T-helper 1 cell treated with Interleukin-12 subunit alpha and Interleukin-12 subunit beta and Interleukin-4 antibody, amounts not matched to agents 30 μg/mL and 1 μg/mL, for 36 hours (primary cell): Measurements from ENCODE around the gene KAT7.
"Not testable (repeated sequence)": the region's sequence is repeated elsewhere in the genome, so short reads cannot be mapped to it uniquely, and the experiment has no call there.

Experiments used
- H3K27ac Mint-ChIP-seq: one replicate; pipeline ENCODE4 v1.8.0; 2021; ENCODE audit warnings: mild to moderate bottlenecking, mixed read lengths
- H3K27me3 Mint-ChIP-seq: one replicate; pipeline ENCODE4 v1.8.0; 2021; ENCODE audit warnings: low read depth, mixed read lengths
- H3K36me3 Mint-ChIP-seq: one replicate; pipeline ENCODE4 v1.8.0; 2021; ENCODE audit warnings: low read depth, mixed read lengths
- H3K4me1 Mint-ChIP-seq: one replicate; pipeline ENCODE4 v1.8.0; 2021; ENCODE audit warnings: low read depth, mixed read lengths
- H3K4me3 Mint-ChIP-seq: one replicate; pipeline ENCODE4 v1.8.0; 2021; ENCODE audit warnings: mild to moderate bottlenecking, moderate library complexity, mixed read lengths
- H3K9me3 Mint-ChIP-seq: one replicate; pipeline ENCODE4 v1.8.0; 2021; ENCODE audit warnings: mixed read lengths

KAT7 gene

DNA sequence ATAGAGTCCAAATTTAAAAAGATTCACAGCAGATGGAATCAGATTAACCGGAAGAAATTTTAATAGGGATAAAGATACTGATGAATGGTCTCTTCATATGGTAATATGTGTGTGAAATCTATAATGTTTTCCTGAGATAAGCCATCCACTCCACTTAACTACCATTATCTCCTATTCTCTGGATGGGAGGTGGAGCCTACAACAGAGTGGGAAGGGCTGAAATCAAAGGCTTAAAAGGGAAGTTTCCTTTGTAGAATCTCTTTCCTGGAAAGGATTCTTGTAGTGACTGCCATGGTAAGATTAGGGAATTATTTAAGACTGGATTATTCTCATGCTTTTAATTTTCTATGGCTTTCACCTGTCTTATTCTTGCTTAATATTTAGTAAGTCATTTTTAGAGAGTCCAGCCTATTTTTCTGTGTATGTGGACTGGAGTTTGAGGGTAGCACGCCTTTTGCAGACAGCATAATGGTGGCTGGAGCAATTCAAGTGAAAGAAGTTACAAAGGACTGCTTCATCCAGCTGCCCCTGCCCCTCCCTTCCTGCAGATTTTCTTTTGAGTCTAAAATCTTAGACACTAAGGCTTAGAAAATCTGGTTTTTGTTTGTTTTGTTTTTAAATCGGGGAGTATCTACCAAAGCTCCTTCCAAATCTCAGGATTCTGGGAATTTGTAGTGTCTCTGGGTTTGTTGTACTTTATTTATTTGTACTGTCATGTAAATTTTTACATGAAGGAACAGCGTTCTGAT, 26.5 kb downstream of the KAT7 start:
- no peaks in the 10 kb centered on the region for H3K27me3 Mint-ChIP-seq
- peaks cover 37% of the 10 kb centered on the region for H3K4me1 Mint-ChIP-seq
- H3K27ac Mint-ChIP-seq, result no peak overlapping the region

DNA sequence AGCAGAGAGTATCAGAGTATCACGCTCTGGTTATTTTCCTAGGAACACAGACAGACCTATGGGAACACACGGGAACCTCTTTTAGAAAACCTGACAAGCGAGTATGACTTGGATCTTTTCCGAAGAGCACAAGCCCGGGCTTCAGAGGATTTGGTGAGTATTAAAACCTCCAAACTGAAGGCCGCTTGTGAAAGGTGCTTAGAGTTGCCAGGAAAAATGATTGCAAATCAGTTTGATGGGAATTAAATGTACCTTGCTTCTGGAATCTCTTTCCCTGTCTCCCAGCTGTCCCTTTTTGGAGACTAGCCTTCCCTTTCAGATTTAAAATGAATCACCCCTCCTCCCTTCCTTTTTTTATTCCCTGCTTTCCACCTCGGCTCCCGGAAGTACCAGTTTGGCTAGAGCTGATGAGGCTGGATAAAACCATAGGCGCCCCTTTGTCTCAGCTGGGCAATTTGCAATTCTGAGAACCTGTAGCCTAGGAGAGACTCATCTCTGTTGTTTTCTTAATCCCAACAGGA, 27.3 kb downstream of the KAT7 start:
- Mint-ChIP-seq H3K9me3 (no peaks in the 10 kb centered on the region), H3K27ac (peak overlapping the region; percentile 55), H3K27me3 (no peaks in the 10 kb centered on the region), H3K4me1 (peaks cover 37% of the 10 kb centered on the region), H3K36me3 (peaks cover 38% of the 10 kb centered on the region), H3K4me3 (no peak overlapping the region)

More for the DNA sequence above, 26.5 kb downstream of the KAT7 start:
- Mint-ChIP-seq H3K9me3 (no peaks in the 10 kb centered on the region), H3K36me3 (peaks cover 40% of the 10 kb centered on the region), H3K4me3 (no peak overlapping the region)

DNA sequence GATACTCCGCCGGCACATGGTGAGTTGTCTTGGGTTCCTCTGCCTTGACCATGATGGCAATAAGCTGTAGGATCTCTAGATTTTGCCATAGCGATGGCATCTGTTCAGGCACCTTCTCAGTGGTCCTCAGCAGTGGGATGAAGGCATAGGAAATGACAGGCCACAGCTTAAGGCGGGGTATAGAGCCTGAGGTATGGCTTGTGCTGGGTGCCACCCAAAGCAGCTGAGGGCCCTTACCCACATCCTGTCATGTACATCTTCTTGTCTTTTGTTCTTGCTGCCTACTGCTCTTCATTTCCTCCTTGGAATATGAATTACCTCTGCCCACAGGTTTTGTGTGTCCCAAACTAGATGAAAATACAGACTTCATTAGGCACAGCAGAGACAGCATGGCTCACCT, 29.5 kb downstream of the KAT7 start:
- H3K36me3 Mint-ChIP-seq, result peaks cover 46% of the 10 kb centered on the region
- H3K27ac Mint-ChIP-seq, result peak overlapping the region; percentile 93
- no peaks in the 10 kb centered on the region for H3K27me3 Mint-ChIP-seq
- peaks cover 39% of the 10 kb centered on the region for H3K4me1 Mint-ChIP-seq
- H3K9me3 Mint-ChIP-seq, result no peaks in the 10 kb centered on the region
- H3K4me3 Mint-ChIP-seq, result peak overlapping the region; percentile 60

DNA sequence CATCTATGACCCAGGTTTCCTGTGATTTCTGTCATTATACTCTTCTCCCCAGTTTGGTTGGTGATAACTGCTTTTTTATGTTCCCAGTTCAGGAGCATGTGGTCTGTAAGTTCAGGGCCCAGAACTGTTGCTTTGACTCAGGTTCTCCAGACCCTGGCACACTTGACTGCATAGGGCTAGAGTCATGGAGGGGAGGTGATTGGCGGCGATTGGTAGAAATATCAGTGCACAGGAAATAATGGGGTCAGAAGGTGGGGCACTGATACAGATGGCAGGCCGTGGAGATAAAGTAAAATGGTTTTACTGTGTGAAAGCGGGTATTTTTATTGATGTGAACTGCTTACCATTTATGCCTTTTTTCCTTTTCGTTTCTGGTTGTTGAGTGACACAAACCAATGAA, 30.7 kb downstream of the KAT7 start:
- Mint-ChIP-seq H3K9me3 (no peaks in the 10 kb centered on the region), H3K4me1 (peaks cover 33% of the 10 kb centered on the region), H3K27ac (peak overlapping the region; percentile 73), H3K27me3 (no peaks in the 10 kb centered on the region), H3K36me3 (peaks cover 49% of the 10 kb centered on the region), H3K4me3 (no peak overlapping the region)

DNA sequence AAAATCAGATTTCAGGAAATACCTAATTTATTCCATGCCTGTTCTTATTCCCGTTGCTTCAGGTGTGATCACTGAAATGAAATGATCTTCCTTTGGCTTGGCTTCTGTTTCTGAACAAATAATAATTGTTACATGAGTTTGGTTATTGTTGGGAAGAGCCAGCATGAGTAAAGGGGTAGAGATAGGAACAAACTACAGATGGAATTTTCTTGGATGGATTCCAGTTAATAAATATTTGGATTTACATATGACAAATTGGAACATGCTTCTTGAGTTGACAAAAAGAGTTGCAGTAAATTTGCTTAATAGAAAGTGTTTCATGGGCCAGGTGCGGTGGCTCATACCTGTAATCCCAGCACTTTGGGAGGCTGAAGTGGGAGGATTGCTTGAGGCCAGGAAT, 31.2 kb downstream of the KAT7 start:
- Mint-ChIP-seq H3K4me3 (no peak overlapping the region), H3K27me3 (no peaks in the 10 kb centered on the region), H3K4me1 (peaks cover 33% of the 10 kb centered on the region), H3K36me3 (peaks cover 48% of the 10 kb centered on the region), H3K9me3 (no peaks in the 10 kb centered on the region), H3K27ac (no peak overlapping the region)

DNA sequence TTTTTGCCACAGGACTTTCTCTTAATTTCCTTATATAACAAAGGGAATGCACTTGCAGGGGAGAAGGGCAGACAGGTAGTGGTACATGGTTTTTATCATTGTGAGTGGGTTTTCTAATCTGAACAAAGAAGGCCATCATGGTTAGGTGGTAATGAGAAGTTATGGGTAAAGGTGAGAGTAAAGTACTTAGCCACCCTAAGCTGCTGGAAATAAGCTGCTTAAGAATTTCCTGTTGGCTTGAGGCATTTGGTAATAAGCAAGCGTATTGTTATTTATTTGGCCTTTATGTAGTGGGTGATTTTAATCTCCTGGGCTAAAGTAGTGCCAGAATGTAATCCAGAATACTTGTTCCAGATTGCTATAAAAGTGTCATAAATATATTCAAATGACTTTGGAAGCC, 32.3 kb downstream of the KAT7 start:
- Mint-ChIP-seq H3K27ac (no peak overlapping the region), H3K36me3 (peaks cover 57% of the 10 kb centered on the region), H3K4me1 (peaks cover 26% of the 10 kb centered on the region), H3K27me3 (no peaks in the 10 kb centered on the region), H3K9me3 (no peaks in the 10 kb centered on the region), H3K4me3 (no peak overlapping the region)

DNA sequence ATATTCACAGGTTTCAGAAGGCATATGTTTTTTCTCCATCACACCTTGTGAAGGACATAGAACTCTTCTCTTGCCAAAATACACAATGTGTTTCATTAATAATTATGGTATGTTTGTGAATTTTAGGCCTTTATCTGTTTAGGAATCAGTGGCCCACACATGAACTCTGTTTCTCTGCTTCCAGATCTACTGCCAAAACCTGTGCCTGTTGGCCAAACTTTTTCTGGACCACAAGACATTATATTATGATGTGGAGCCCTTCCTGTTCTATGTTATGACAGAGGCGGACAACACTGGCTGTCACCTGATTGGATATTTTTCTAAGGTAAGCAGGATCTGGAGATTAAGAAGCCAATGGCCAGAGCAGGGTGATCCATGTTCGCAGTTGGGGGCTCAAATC, 33.0 kb downstream of the KAT7 start:
- Mint-ChIP-seq H3K27me3 (no peaks in the 10 kb centered on the region), H3K27ac (no peak overlapping the region), H3K4me1 (peaks cover 26% of the 10 kb centered on the region), H3K9me3 (no peaks in the 10 kb centered on the region), H3K4me3 (no peak overlapping the region), H3K36me3 (peaks cover 61% of the 10 kb centered on the region)

DNA sequence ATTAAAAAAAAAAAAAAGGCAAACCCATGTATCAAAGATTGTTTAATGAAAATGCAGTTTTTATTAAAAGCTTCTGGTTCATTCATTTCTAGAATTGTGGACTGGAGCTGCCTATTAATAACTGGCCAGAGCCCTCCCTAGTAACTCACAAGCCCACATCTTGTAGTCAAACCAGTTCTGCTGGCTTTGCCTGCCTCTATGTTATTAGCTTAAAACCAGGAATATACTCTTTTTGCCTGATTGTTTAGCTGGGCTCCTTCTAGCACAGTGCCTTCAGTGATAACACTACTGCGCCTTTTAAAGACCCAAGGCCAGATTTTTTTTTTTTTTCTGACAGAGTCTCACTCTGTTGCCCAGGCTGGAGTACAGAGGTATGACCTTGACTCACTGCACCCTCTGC, 33.4 kb downstream of the KAT7 start:
- Mint-ChIP-seq H3K27me3 (no peaks in the 10 kb centered on the region), H3K36me3 (peaks cover 57% of the 10 kb centered on the region), H3K27ac (no peak overlapping the region), H3K9me3 (no peaks in the 10 kb centered on the region), H3K4me3 (no peak overlapping the region), H3K4me1 (peaks cover 24% of the 10 kb centered on the region)

DNA sequence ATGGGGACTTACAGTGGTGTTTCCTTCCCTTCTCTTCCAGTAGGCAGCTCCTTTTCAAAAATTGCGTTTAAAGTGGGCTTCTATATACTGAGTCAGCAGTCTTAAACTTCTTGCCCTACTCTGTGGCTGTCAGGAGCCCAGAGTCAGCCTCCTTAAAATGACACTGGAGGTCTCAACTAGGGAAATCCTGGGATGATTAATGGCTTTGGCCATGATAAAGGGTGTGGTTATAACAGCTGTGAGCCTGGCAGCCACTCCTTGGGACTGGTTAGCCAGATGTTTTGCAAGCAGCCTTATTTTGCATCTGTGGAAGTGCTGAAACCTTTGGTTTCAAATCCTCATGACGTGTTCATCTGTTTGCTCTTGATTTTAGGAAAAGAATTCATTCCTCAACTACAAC, 34.3 kb downstream of the KAT7 start:
- Mint-ChIP-seq H3K9me3 (no peaks in the 10 kb centered on the region), H3K4me1 (peaks cover 15% of the 10 kb centered on the region), H3K36me3 (peaks cover 60% of the 10 kb centered on the region), H3K27me3 (no peaks in the 10 kb centered on the region), H3K4me3 (no peak overlapping the region), H3K27ac (no peak overlapping the region)

DNA sequence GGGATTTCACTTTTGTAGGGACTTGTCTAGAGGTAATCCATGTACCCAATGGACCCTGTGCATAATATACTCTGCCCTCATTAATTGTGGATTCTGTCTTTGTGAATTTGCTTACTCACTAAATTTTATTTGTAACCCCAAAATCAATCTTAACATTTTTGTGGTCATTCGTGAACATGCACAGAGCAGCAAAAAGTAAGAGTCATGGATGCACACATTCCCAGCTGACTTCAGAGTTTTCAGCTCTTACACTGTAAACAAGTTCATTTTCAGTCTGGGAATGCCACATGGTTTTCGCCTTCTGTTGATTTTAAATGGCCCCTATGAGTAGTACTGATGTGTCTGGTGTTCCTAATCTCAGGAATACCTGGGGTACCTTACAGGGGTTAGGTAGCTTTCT, 35.1 kb downstream of the KAT7 start:
- H3K36me3 Mint-ChIP-seq, result peaks cover 59% of the 10 kb centered on the region
- no peak overlapping the region for H3K27ac Mint-ChIP-seq
- no peak overlapping the region for H3K4me3 Mint-ChIP-seq
- H3K9me3 Mint-ChIP-seq, result no peaks in the 10 kb centered on the region
- H3K4me1 Mint-ChIP-seq, result peaks cover 10% of the 10 kb centered on the region
- no peaks in the 10 kb centered on the region for H3K27me3 Mint-ChIP-seq

DNA sequence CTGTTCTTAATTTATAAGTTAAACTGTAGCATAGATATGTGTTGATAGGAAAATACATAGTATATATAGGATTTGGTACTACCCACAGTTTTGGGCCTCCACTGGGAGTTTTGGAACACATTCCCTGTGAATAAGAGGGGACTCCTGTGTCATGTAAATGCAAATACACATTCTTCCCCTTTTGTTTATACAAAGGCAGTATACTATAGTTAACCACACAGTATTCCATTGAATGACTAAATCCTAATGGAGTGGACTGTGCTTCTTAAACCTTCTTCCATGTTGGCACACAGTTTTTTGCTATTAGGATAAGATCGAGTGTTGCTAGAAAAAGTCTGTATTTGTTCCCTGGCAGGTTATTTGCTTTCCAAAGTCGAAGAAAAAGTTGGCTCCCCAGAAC, 37.2 kb downstream of the KAT7 start:
- Mint-ChIP-seq H3K4me3 (no peak overlapping the region), H3K36me3 (peaks cover 59% of the 10 kb centered on the region), H3K9me3 (no peaks in the 10 kb centered on the region), H3K27me3 (no peaks in the 10 kb centered on the region), H3K27ac (no peak overlapping the region), H3K4me1 (peaks cover 7% of the 10 kb centered on the region)

DNA sequence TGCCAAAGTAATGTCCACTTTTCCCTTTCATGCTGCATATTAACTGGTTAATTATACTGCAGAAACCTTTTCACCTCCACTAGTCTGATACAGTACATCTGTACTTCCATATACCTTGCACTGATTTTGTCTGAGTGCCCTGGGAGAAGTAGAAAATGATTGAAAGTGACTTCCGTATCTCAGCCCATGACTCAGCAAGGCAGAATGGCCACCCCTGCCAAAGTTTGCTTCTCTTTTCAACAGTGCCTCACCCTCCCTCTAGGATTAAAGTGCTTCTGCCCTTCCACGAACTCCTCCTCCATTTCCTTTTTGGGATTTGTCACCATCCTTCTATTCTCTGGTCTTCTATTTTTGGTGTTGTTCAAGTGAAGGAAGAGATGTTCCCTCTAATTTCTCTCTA, 39.8 kb downstream of the KAT7 start:
- H3K27ac Mint-ChIP-seq, H3K9me3 Mint-ChIP-seq, H3K4me1 Mint-ChIP-seq, H3K4me3 Mint-ChIP-seq, H3K27me3 Mint-ChIP-seq: not testable (repeated sequence)
- H3K36me3 Mint-ChIP-seq, result peaks cover 50% of the 10 kb centered on the region

DNA sequence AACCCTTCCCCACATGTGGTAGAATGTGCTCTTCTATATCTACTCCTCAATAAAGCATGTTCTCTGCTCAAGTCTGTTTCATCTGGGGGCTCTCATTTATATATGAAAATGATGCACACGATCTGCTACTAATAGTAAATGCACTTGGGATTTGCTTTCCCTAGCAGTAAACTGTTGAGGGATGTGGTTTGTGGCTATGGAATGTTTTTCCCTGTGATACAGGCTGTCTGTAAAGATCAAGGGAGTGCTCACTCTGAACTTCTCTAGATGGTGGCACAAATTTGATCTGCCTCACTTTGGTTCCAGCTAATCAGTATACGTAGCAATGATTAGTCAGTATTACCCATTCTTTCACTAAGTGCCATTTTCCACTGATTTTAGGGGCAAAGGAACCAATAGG, 40.5 kb downstream of the KAT7 start:
- Mint-ChIP-seq H3K27me3 (no peaks in the 10 kb centered on the region), H3K4me3 (no peak overlapping the region), H3K9me3 (no peaks in the 10 kb centered on the region), H3K4me1 (peaks cover 4% of the 10 kb centered on the region), H3K36me3 (peaks cover 50% of the 10 kb centered on the region), H3K27ac (no peak overlapping the region)

DNA sequence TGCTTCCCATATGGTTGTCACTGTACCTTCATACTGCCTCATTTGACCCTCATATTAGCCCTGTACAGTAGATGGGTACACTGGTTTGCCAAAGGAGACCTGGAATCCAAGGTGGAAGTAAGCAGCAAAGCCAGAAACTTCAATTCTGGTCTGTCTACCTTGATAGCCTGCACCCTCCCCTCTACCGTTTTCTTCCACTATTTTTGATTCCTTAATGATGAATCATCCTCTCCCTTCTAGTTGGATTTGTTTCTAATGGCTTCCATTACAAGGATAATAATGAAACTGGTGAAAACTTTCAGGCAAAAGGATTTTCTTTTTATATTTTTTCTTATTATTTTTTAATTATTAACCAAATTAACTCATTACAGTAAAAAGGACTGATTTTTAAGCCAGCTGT, 42.1 kb downstream of the KAT7 start:
- Mint-ChIP-seq H3K27ac (no peak overlapping the region), H3K4me3 (no peak overlapping the region), H3K36me3 (peaks cover 45% of the 10 kb centered on the region), H3K9me3 (no peaks in the 10 kb centered on the region), H3K4me1 (peaks cover 4% of the 10 kb centered on the region), H3K27me3 (no peaks in the 10 kb centered on the region)

DNA sequence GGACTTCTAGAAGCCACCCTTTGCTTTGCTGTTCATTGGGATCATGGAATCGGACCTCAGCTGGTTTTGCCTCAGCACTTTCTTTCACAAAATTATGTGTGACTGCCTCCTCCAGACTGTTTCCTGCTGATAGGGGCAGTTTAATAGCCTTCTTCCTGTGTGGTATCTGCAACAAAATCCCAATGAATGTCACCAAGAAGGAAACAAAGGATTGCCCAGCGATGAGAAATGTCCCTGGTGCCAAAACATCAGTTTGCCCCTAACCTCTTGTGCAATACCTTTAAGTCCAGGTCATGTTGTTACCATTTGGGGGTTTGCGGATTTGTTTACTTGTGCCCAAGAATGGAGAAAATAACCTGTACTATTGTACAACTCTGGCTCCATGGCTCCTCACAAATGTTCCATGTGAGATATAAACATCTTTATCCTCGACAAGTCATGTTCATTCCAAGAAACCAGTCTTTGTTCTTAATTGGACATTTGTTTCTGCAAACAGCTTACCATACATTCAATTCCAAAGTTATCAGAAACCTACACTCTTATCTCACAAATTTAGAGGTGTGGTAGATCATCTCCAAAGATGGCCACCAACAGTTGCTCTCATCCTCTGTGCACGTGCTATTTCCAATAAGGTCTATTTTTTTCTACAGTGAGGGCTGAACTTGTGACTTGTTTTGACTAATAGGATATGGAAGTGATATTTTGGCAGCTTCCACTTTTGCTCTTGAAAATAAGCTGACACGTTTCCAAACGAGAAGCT, 44.5 kb downstream of the KAT7 start:
- peaks cover 4% of the 10 kb centered on the region for H3K4me1 Mint-ChIP-seq
- H3K27me3 Mint-ChIP-seq, result no peaks in the 10 kb centered on the region
- H3K4me3 Mint-ChIP-seq, result no peak overlapping the region
- no peaks in the 10 kb centered on the region for H3K9me3 Mint-ChIP-seq
- H3K27ac Mint-ChIP-seq, result no peak overlapping the region
- peaks cover 32% of the 10 kb centered on the region for H3K36me3 Mint-ChIP-seq
